ENCODE results near the gene PDE6D. TPM values are rescaled to one million over a fixed set of nuclear protein-coding genes. Genes with fewer than 3 reads are reported as not detected.
A peak's percentile ranks its signal among the peaks of the same experiment; 100 is the strongest.

Gene PDE6D
- total and polyA plus RNA-seq, 2 of the 13 experiments (the other 11 are each of a cell fraction or from before 2014, with no cell fraction given) = 14.1 to 23.2 TPM

DNA sequence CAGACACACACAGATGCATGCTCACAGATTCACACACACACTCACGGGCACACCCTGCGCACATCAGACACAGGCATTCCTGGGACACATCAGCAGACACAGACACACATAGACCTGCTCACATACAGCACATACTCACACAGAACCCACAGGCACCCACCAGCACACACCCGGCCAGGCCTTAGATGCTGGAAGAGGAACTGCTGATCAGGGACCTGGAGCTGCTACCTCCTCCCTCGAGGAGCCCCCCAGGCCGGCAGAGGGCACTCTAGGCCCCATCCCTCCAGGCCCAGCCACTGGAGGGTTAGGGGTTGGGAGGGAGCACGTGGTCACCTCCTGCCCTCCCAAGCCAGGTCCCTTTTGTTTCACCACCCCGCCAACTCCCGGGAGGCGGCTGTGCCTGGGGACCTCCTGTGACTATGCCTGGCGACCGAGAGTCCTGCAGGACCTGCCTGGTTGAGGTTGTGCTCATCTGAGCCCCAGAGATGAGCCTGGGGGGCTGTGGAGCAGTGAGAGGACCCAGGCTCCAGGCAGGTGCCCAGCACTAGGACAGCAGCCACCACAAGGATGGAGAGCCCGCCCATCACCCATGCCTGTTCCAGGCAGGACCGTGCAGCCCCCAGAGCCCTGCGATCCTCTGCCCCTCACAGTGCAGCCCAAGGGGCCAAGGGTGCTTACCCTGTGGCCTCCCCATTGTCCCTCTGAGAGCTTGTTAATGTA is 93.8 kb downstream of the PDE6D start (continued):
- no peak for TF ChIP-seq ZNF546 (CRISPR knock-in tag; conservative IDR thresholded peaks at IDR 0.05)
- 0 out of 2 replicates have a peak, but pooled peaks have one; percentile 20 for TF ChIP-seq ZNF383 (CRISPR knock-in tag; IDR thresholded peaks at IDR 0.05; ENCODE audit: borderline replicate concordance)
- TF ChIP-seq, protein P1, sequence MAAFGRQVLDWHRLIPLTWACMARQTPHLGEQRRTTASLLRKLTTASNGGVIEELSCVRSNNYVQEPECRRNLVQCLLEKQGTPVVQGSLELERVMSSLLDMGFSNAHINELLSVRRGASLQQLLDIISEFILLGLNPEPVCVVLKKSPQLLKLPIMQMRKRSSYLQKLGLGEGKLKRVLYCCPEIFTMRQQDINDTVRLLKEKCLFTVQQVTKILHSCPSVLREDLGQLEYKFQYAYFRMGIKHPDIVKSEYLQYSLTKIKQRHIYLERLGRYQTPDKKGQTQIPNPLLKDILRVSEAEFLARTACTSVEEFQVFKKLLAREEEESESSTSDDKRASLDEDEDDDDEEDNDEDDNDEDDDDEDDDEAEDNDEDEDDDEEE (CRISPR knock-in tag; IDR thresholded peaks at IDR 0.05) = no peak
- TF ChIP-seq, protein P2, sequence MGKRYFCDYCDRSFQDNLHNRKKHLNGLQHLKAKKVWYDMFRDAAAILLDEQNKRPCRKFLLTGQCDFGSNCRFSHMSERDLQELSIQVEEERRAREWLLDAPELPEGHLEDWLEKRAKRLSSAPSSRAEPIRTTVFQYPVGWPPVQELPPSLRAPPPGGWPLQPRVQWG (CRISPR knock-in tag; IDR thresholded peaks at IDR 0.05; ENCODE audit: borderline replicate concordance, low read depth) = no peak
- peak; percentile 78 for TF ChIP-seq IRF2 (CRISPR knock-in tag; IDR thresholded peaks at IDR 0.05)
- TF ChIP-seq ZFP36L2 (CRISPR knock-in tag; IDR thresholded peaks at IDR 0.05) = no peak
- no peak; the same call in 1 of the 2 replicates for TF ChIP-seq TOE1 (CRISPR knock-in tag; IDR thresholded peaks at IDR 0.05)
- TF ChIP-seq ZC3H13 (CRISPR knock-in tag; IDR thresholded peaks at IDR 0.05) = peak; percentile 65; the same call in 1 of the 2 replicates
- peak; percentile 81; the same call in 1 of the 2 replicates for TF ChIP-seq ZSCAN21 (CRISPR knock-in tag; IDR thresholded peaks at IDR 0.05; ENCODE audit: borderline replicate concordance)
- no peak for TF ChIP-seq ZSCAN20 (CRISPR knock-in tag; IDR thresholded peaks at IDR 0.05; ENCODE audit: borderline replicate concordance)
- TF ChIP-seq ERF (CRISPR knock-in tag; IDR thresholded peaks at IDR 0.05) = peak; percentile 92
- TF ChIP-seq HOXD1 (CRISPR knock-in tag; IDR thresholded peaks at IDR 0.05) = no peak
- TF ChIP-seq ZNF274 (CRISPR knock-in tag; IDR thresholded peaks at IDR 0.05) = peak; percentile 91
- TF ChIP-seq BORCS8-MEF2B (CRISPR knock-in tag; IDR thresholded peaks at IDR 0.05) = peak; percentile 94
- TF ChIP-seq ELF4 (CRISPR knock-in tag; IDR thresholded peaks at IDR 0.05; ENCODE audit: borderline replicate concordance) = no peak
- TF ChIP-seq SP5 (CRISPR knock-in tag; IDR thresholded peaks at IDR 0.05; ENCODE audit: borderline replicate concordance, low read depth) = no peak
- TF ChIP-seq, protein P3, sequence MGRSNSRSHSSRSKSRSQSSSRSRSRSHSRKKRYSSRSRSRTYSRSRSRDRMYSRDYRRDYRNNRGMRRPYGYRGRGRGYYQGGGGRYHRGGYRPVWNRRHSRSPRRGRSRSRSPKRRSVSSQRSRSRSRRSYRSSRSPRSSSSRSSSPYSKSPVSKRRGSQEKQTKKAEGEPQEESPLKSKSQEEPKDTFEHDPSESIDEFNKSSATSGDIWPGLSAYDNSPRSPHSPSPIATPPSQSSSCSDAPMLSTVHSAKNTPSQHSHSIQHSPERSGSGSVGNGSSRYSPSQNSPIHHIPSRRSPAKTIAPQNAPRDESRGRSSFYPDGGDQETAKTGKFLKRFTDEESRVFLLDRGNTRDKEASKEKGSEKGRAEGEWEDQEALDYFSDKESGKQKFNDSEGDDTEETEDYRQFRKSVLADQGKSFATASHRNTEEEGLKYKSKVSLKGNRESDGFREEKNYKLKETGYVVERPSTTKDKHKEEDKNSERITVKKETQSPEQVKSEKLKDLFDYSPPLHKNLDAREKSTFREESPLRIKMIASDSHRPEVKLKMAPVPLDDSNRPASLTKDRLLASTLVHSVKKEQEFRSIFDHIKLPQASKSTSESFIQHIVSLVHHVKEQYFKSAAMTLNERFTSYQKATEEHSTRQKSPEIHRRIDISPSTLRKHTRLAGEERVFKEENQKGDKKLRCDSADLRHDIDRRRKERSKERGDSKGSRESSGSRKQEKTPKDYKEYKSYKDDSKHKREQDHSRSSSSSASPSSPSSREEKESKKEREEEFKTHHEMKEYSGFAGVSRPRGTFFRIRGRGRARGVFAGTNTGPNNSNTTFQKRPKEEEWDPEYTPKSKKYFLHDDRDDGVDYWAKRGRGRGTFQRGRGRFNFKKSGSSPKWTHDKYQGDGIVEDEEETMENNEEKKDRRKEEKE (IDR thresholded peaks at IDR 0.05) = no peak
- peak; percentile 61 for TF ChIP-seq PTBP1 (IDR thresholded peaks at IDR 0.05; ENCODE audit: low read depth, low read length, poor library complexity, severe bottlenecking)
- no peak for TF ChIP-seq PCBP2 (optimal IDR thresholded peaks at IDR 0.05; ENCODE audit: low read depth, low read length, poor library complexity, severe bottlenecking)
- TF ChIP-seq ZNF446 (CRISPR knock-in tag; IDR thresholded peaks at IDR 0.05) = no peak
- TF ChIP-seq GLI4 (CRISPR knock-in tag; IDR thresholded peaks at IDR 0.05; ENCODE audit: borderline replicate concordance) = peak; percentile 74; the same call in 1 of the 2 replicates
